GM13976 (cell line): ENCODE results near the gene MORN3.
"Not testable (repeated sequence)": the region's sequence is repeated elsewhere in the genome, so short reads cannot be mapped to it uniquely, and the experiment has no call there.

Source experiments
- DNase-seq: peaks from one replicate; pipeline ENCODE4 v3.0.0; 2012; ENCODE audit warnings: low spot score
- in situ Hi-C: fragments of 300-500 bp; cut with MboI; formaldehyde crosslinking; loops from one replicate; pipeline ENCODE4 v1.12.0; 2022; ENCODE audit warnings: low sequenced_read_pairs, mixed read lengths, inconsistent platforms; ENCODE audit not compliant: unreplicated experiment
- TF ChIP-seq, protein P1 (sequence below): IDR thresholded peaks from 2 replicates; pipeline ENCODE4 v1.5.1; 2012; ENCODE audit warnings: borderline replicate concordance, mild to moderate bottlenecking; ENCODE audit not compliant: insufficient read depth; ENCODE audit errors: extremely low read depth, missing control alignments, control extremely low read depth

Gene MORN3

GRCh38 chr12:121669521-121669900 lies at the start of gene MORN3:
TSS of gene MORN3 (minus strand) at chr12:121669654. CDS start at chr12:121669483, 171 bp downstream.
- TF ChIP-seq, protein P1, sequence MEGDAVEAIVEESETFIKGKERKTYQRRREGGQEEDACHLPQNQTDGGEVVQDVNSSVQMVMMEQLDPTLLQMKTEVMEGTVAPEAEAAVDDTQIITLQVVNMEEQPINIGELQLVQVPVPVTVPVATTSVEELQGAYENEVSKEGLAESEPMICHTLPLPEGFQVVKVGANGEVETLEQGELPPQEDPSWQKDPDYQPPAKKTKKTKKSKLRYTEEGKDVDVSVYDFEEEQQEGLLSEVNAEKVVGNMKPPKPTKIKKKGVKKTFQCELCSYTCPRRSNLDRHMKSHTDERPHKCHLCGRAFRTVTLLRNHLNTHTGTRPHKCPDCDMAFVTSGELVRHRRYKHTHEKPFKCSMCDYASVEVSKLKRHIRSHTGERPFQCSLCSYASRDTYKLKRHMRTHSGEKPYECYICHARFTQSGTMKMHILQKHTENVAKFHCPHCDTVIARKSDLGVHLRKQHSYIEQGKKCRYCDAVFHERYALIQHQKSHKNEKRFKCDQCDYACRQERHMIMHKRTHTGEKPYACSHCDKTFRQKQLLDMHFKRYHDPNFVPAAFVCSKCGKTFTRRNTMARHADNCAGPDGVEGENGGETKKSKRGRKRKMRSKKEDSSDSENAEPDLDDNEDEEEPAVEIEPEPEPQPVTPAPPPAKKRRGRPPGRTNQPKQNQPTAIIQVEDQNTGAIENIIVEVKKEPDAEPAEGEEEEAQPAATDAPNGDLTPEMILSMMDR = no peak
- no peak for DNase-seq
- in situ Hi-C loops = no loop called here

GRCh38 chr12:121718653-121719239 lies 49.3 kb upstream of the MORN3 start:
- TF ChIP-seq, protein P1 = no peak
- in situ Hi-C loops = no loop called here
- DNase-seq = no peak

GRCh38 chr12:121717041-121717699 lies 47.7 kb upstream of the MORN3 start:
- in situ Hi-C loops = no loop called here
- DNase-seq = no peak
- TF ChIP-seq, protein P1 = no peak

GRCh38 chr12:121715862-121716435 lies 46.5 kb upstream of the MORN3 start:
- in situ Hi-C loops = no loop called here
- DNase-seq = no peak
- TF ChIP-seq, protein P1 = no peak

GRCh38 chr12:121715055-121715454 lies 45.6 kb upstream of the MORN3 start:
- DNase-seq, in situ Hi-C loops: not testable (repeated sequence)

- DNase-seq = no peak
- TF ChIP-seq, protein P1 = no peak
- in situ Hi-C loops = no loop called here
Measured at GRCh38 chr12:121713793-121714192, 44.3 kb upstream of the MORN3 start.

- peak; percentile 30 for DNase-seq
Measured at GRCh38 chr12:121713257-121713777, 43.9 kb upstream of the MORN3 start.

More at GRCh38 chr12:121713257-121713777, 43.9 kb upstream of the MORN3 start:
- TF ChIP-seq, protein P1 = no peak
- in situ Hi-C loops = no loop called here
